Heart left ventricle (tissue), 16 donors: Measurements from ENCODE around the gene TRPT1. TPM values are rescaled to one million over a fixed set of nuclear protein-coding genes. Genes with fewer than 3 reads are reported as not detected.

Experiments used
- ATAC-seq, 4 donors: fragments of 200-7000 bp; cut with Tn5 transposase; one replicate each; pipeline ENCODE4 v1.9.1; 2020 to 2022; ENCODE audit warnings: moderate library complexity in 4 of 4, mild to moderate bottlenecking in 3 of 4, moderate number of reproducible peaks in 1 of 4
- DNase-seq, 5 donors: peaks; one replicate each; pipeline ENCODE4 v3.0.0-alpha.2; 2020
- H3K27ac ChIP-seq, 12 donors: fragments of 200-600 bp; sonication (generic) in 4 of 12; one replicate each; pipeline versions ENCODE4 v1.5.0 to v1.8.0; 2016 to 2022; ENCODE audit warnings: mild to moderate bottlenecking in 2 of 12
- H3K27me3 ChIP-seq, 9 donors: fragments of 200-600 bp; sonication (generic) in 2 of 9; one replicate each; pipeline versions ENCODE4 v1.5.1 to v1.8.0; 2016 to 2022; ENCODE audit warnings: mild to moderate bottlenecking in 3 of 9
- H3K36me3 ChIP-seq, 9 donors: fragments of 200-600 bp; sonication (generic) in 2 of 9; one replicate each; pipeline versions ENCODE4 v1.5.0 to v1.8.0; 2018 to 2022; ENCODE audit warnings: mild to moderate bottlenecking in 2 of 9
- H3K4me1 ChIP-seq, 12 donors: fragments of 200-600 bp; sonication (generic) in 4 of 12; one replicate each; pipeline versions ENCODE4 v1.5.0 to v1.8.0; 2016 to 2022; ENCODE audit warnings: mild to moderate bottlenecking in 3 of 12
- H3K4me3 ChIP-seq, 12 donors: fragments of 200-600 bp; sonication (generic) in 4 of 12; one replicate each; pipeline versions ENCODE4 v1.5.0 to v1.8.0; 2017 to 2022; ENCODE audit warnings: mild to moderate bottlenecking in 9 of 12, moderate library complexity in 4 of 12
- H3K9me3 ChIP-seq, 12 donors: fragments of 200-600 bp; sonication (generic) in 4 of 12; one replicate each; pipeline versions ENCODE4 v1.5.0 to v1.8.0; 2016 to 2022; ENCODE audit warnings: mild to moderate bottlenecking in 1 of 12
- CTCF ChIP-seq, 12 donors: fragments of 200-600 bp; sonication (generic) in 4 of 12; IDR thresholded peaks; one replicate each; pipeline versions ENCODE4 v1.5.0 to v1.8.0; 2018 to 2022; ENCODE audit warnings: antibody characterized with exemption in 12 of 12, mild to moderate bottlenecking in 5 of 12
- POLR2A ChIP-seq, 2 donors: fragments of 450-650 bp; IDR thresholded peaks; one replicate each; pipeline ENCODE4 v1.6.1; 2017; ENCODE audit warnings: antibody characterized with exemption in 2 of 2, mild to moderate bottlenecking in 2 of 2, moderate library complexity in 2 of 2
- WGBS, 4 donors: extraction: QIAGEN DNeasy Blood & Tissue Kit in 2 of 4; methylation state at CpG; one replicate each; pipeline versions ENCODE4 v1.1.5 to v1.1.7; 2013 to 2018; 5-methylcytosine and 5-hydroxymethylcytosine counted together
- intact Hi-C, 10 donors: fragments of 100-400 bp; cut with DNase I; formaldehyde crosslinking; loops; one replicate each; pipeline versions ENCODE4 v1.11.1 to v1.14.2; 2022
- polyA plus RNA-seq, 2 donors: library from polyadenylated mRNA; stranded (reverse); fragments of 200-250 nt; gene quantifications; one replicate each; pipeline ENCODE4 v1.2.3, GENCODE V29; 2013
- total RNA-seq, 9 donors: library from RNA; depleted of rRNA in 2 of 9; stranded (reverse); fragments of >200 nt in 2 of 9; fragmentation: NEBNext Ultra II Directional in 3 of 9; extraction: Animal tissue kit (Norgen Biotek cat#: 25700) in 3 of 9; gene quantifications; one replicate each; pipeline versions ENCODE4 v1.1.0 to v1.2.4, GENCODE V29; 2016 to 2023
- donor health status: ischemic (EF 13 %, LVEDD 7.1; RV severe dilation, severe dysfunction).
- donor health status: healthy with polysubstance abuse.
- donor health status: DM: no; HTN: yes; CAD: no.
- donor health status: DM: no; HTN: no; CAD: no.
- donor health status: ischemic (EF 25% LVEDD 6.9; RV normal size, moderate dysfunction).
- donor health status: ischemic (EF 25% LVEDD 5.7; RV mildly dilated, moderate dysfunction).
- donor health status: healthy.
- donor health status: DM: yes; HTN: yes; CAD: no.
- donor health status: ischemic (EF 35%, LVEDD 5.7; RV mildly dilated, moderate dysfunction).
- donor health status: nonischemic (EF 11% LVEDD 7.7; RV severe dilation, severe dysfunction).
- donor health status: DM: yes; HTN: yes; CAD: no.
- donor health status: PGD.
- donor health status: ischemic (EF 29% LVEDD 5.4; RV normal size, mild dysfunction).
- donor health status: nonischemic (EF 23%, LVEDD 6.1; RV moderate dilation, normal function).

Gene TRPT1
- total and polyA plus RNA-seq, 11 donors = 51.2 to 146 (median 65.3) TPM

GRCh38 chr11:64241491-64242374 lies 15.7 kb upstream of the TRPT1 start:
- peaks cover 0 to 62% (median 33%) of the 10 kb centered on the region in 12 donors for H3K4me1 ChIP-seq
- peak overlapping the region; percentile 72 to 100 (median 99) for H3K27ac ChIP-seq
- H3K36me3 ChIP-seq = peaks cover 0 to 36% (median 26%) of the 10 kb centered on the region in 9 donors
- peak in 1 of 2 donors; percentile 86 for TF ChIP-seq POLR2A (IDR thresholded peaks at IDR 0.05)
- TF ChIP-seq CTCF (IDR thresholded peaks at IDR 0.05) = peak in 1 of 12 donors; percentile 26
- ATAC-seq (peak in 3 of 4 donors; percentile 1 to 26 (median 17)), DNase-seq (peak in 4 of 5 donors; percentile 58 to 100 (median 68))
- 1% methylated on average over 20 to 63 of the region's 63 CpGs for WGBS, 4 donors
- H3K9me3 ChIP-seq = no peaks in the 10 kb centered on the region
- H3K27me3 ChIP-seq = no peaks in the 10 kb centered on the region
- peak overlapping the region; percentile 65 to 99 (median 80) for H3K4me3 ChIP-seq
- intact Hi-C loops = loop anchor here in 3 of 10 donors (1.0 to 2.0 kb wide), 3 partner anchors 29 to 63 kb away; partner anchors contain the start of genes BAD (in 1 of the 3) and ESRRA (in 1 of the 3)

GRCh38 chr11:64241241-64241490 lies 15.2 kb upstream of the TRPT1 start:
- intact Hi-C loops = loop anchor here in 3 of 10 donors (1.0 to 2.0 kb wide), 3 partner anchors 29 to 64 kb away; partner anchors contain the start of genes BAD (in 1 of the 3) and ESRRA (in 1 of the 3)
- Histone ChIP-seq H3K9me3 (no peaks in the 10 kb centered on the region), H3K36me3 (peaks cover 0 to 38% (median 28%) of the 10 kb centered on the region in 9 donors), H3K4me3 (peak overlapping the region; percentile 37 to 99 (median 79)), H3K27me3 (no peaks in the 10 kb centered on the region), H3K4me1 (peaks cover 0 to 62% (median 33%) of the 10 kb centered on the region in 12 donors), H3K27ac (peak overlapping the region; percentile 95 to 100 (median 99))
- ATAC-seq = peak; percentile 84 to 93 (median 86)
- no peak for TF ChIP-seq POLR2A (IDR thresholded peaks at IDR 0.05)
- TF ChIP-seq CTCF (IDR thresholded peaks at IDR 0.05) = no peak
- peak in 4 of 5 donors; percentile 99 to 100 (median 100) for DNase-seq
- WGBS, 4 donors = 0 to 3% (median 1%) methylated on average over 6 to 24 of the region's 24 CpGs

GRCh38 chr11:64240435-64241240 lies 14.7 kb upstream of the TRPT1 start, which contains the start of gene FKBP2:
FKBP2 (plus strand) TSS chr11:64241095; CDS start chr11:64242388, 1,293 bp downstream.
- Histone ChIP-seq H3K4me1 (peaks cover 0 to 67% (median 34%) of the 10 kb centered on the region in 12 donors), H3K36me3 (peaks cover 0 to 40% (median 30%) of the 10 kb centered on the region in 9 donors), H3K27ac (peak within 1 kb of the TSS; percentile 95 to 100 (median 99)), H3K27me3 (no peaks in the 10 kb centered on the region), H3K9me3 (no peaks in the 10 kb centered on the region), H3K4me3 (peak within 1 kb of the TSS; percentile 65 to 99 (median 80))
- ATAC-seq (peak; percentile 68 to 78 (median 74)), DNase-seq (peak; percentile 97 to 99 (median 98))
- WGBS, 4 donors = 2% methylated on average over 32 to 58 of the region's 58 CpGs
- intact Hi-C loops = loop anchor here in 3 of 10 donors (1.0 to 2.0 kb wide), 3 partner anchors 30 to 64 kb away; partner anchors contain the start of genes BAD (in 1 of the 3) and ESRRA (in 1 of the 3)
- no peak for TF ChIP-seq CTCF (IDR thresholded peaks at IDR 0.05)
- peak; percentile 65 to 91 for TF ChIP-seq POLR2A (IDR thresholded peaks at IDR 0.05)
